Natural killer cell (primary cell): ENCODE results near the gene LHPP. TPM values are rescaled to one million over a fixed set of nuclear protein-coding genes. Genes with fewer than 3 reads are reported as not detected.

Experiments
- ATAC-seq, 3 donors: fragments of 150-1000 bp in 2 of 3; fragments of 200-7000 bp in 1 of 3; cut with Tn5 transposase; 1 replicate in 1 of 3; 2 replicates in 2 of 3; pipeline ENCODE4 v1.10.0; 2021; ENCODE audit warnings: mild to moderate bottlenecking in 2 of 3, moderate library complexity in 2 of 3
- DNase-seq, 2 donors: peaks; one replicate each; pipeline versions ENCODE4 v3.0.0 to v3.0.0-alpha.2; 2013 to 2021; ENCODE audit warnings: mixed read lengths in 1 of 2
- H3K27ac ChIP-seq: one replicate; pipeline ENCODE4 v1.5.1; 2013; ENCODE audit warnings: mild to moderate bottlenecking, low read length
- H3K27me3 ChIP-seq: one replicate; pipeline ENCODE4 v1.6.1; 2013; ENCODE audit warnings: low read length; ENCODE audit not compliant: control insufficient read depth, insufficient read depth
- H3K36me3 ChIP-seq: one replicate; pipeline ENCODE4 v1.6.1; 2013; ENCODE audit warnings: low read length; ENCODE audit not compliant: control insufficient read depth, insufficient read depth
- H3K4me1 ChIP-seq: one replicate; pipeline ENCODE4 v1.6.1; 2013; ENCODE audit warnings: low read length; ENCODE audit not compliant: control insufficient read depth, insufficient read depth
- H3K4me3 ChIP-seq: one replicate; pipeline ENCODE4 v1.5.1; 2013; ENCODE audit warnings: low read length
- H3K9me3 ChIP-seq: one replicate; pipeline ENCODE4 v1.6.1; 2013; ENCODE audit warnings: low read length; ENCODE audit not compliant: control insufficient read depth, insufficient read depth
- H3K27ac Mint-ChIP-seq, 2 donors: one replicate each; pipeline ENCODE4 v1.8.0; 2022; ENCODE audit warnings: mild to moderate bottlenecking in 2 of 2, mixed read lengths in 2 of 2, moderate library complexity in 1 of 2
- H3K27me3 Mint-ChIP-seq, 2 donors: one replicate each; pipeline ENCODE4 v1.8.0; 2022; ENCODE audit warnings: low read depth in 2 of 2, mixed read lengths in 2 of 2
- H3K36me3 Mint-ChIP-seq: one replicate; pipeline ENCODE4 v1.8.0; 2022; ENCODE audit warnings: mixed read lengths
- H3K4me1 Mint-ChIP-seq, 2 donors: one replicate each; pipeline ENCODE4 v1.8.0; 2022; ENCODE audit warnings: mixed read lengths in 2 of 2
- H3K4me3 Mint-ChIP-seq: one replicate; pipeline ENCODE4 v1.8.0; 2022; ENCODE audit warnings: mild to moderate bottlenecking, moderate library complexity, mixed read lengths
- H3K9me3 Mint-ChIP-seq, 2 donors: one replicate each; pipeline ENCODE4 v1.8.0; 2022; ENCODE audit warnings: mixed read lengths in 2 of 2
- CTCF ChIP-seq: fragments of 200-600 bp; IDR thresholded peaks from one replicate; pipeline ENCODE4 v1.8.0; 2022; ENCODE audit warnings: antibody characterized with exemption
- WGBS: methylation state at CpG from one replicate; pipeline ENCODE4 v1.1.7; 2013; ENCODE audit warnings: missing lambda C conversion rate; ENCODE audit not compliant: insufficient coverage; 5-methylcytosine and 5-hydroxymethylcytosine counted together
- intact Hi-C: fragments of 100-400 bp; cut with micrococcal nuclease; formaldehyde crosslinking; loops from one replicate; pipeline ENCODE4 v1.14.2; 2022
- total RNA-seq, 4 donors: library from RNA; stranded (reverse); fragments of 120-200 nt in 1 of 4; gene quantifications; one replicate each; pipeline versions ENCODE4 v1.2.3 to v1.2.4, GENCODE V29; 2013 to 2022

LHPP gene
- total RNA-seq, 3 donors from 2014 or later (not counting 1 experiment from before 2014, with no cell fraction given): 12.3 to 19.3 (median 14.8) TPM

GRCh38 chr10:124516746-124517397, 55.2 kb downstream of the LHPP start:
- Mint-ChIP-seq H3K4me3 (no peak overlapping the region), H3K27ac (no peak overlapping the region), H3K9me3 (no peaks in the 10 kb centered on the region), H3K4me1 (peaks cover under 1 to 2% of the 10 kb centered on the region in 2 donors), H3K36me3 (no peaks in the 10 kb centered on the region), H3K27me3 (peaks cover 0 to 5% of the 10 kb centered on the region in 2 donors)
- TF ChIP-seq CTCF: no peak
- Histone ChIP-seq H3K4me3 (no peak overlapping the region), H3K27me3 (no peaks in the 10 kb centered on the region), H3K9me3 (no peaks in the 10 kb centered on the region), H3K27ac (no peak overlapping the region), H3K36me3 (no peaks in the 10 kb centered on the region), H3K4me1 (peaks cover 3% of the 10 kb centered on the region)
- ATAC-seq (no peak), DNase-seq (no peak)
- intact Hi-C loops: no loop called here
- WGBS: 93% methylated on average over 21 of the region's 21 CpGs

- Mint-ChIP-seq H3K9me3 (no peaks in the 10 kb centered on the region), H3K36me3 (no peaks in the 10 kb centered on the region), H3K27me3 (peaks cover 0 to 5% of the 10 kb centered on the region in 2 donors), H3K4me3 (no peak overlapping the region), H3K4me1 (no peaks in the 10 kb centered on the region), H3K27ac (no peak overlapping the region)
- H3K9me3 ChIP-seq: no peaks in the 10 kb centered on the region
- no peak for TF ChIP-seq CTCF
- no peaks in the 10 kb centered on the region for H3K4me1 ChIP-seq
- no peak overlapping the region for H3K4me3 ChIP-seq
- no peak for DNase-seq
- no peaks in the 10 kb centered on the region for H3K36me3 ChIP-seq
- 91% methylated on average over 6 of the region's 6 CpGs for WGBS
- H3K27ac ChIP-seq: no peak overlapping the region
- no peaks in the 10 kb centered on the region for H3K27me3 ChIP-seq
- ATAC-seq: no peak
- intact Hi-C loops: no loop called here
Measured at GRCh38 chr10:124517461-124517860, 55.8 kb downstream of the LHPP start.

- Histone ChIP-seq H3K27me3 (no peaks in the 10 kb centered on the region), H3K27ac (no peak overlapping the region), H3K36me3 (no peaks in the 10 kb centered on the region), H3K9me3 (no peaks in the 10 kb centered on the region), H3K4me1 (peaks cover 4% of the 10 kb centered on the region), H3K4me3 (no peak overlapping the region)
- ATAC-seq (no peak), DNase-seq (no peak)
- 94% methylated on average over 9 of the region's 9 CpGs for WGBS
- H3K9me3 Mint-ChIP-seq: no peaks in the 10 kb centered on the region
- no peaks in the 10 kb centered on the region for H3K4me1 Mint-ChIP-seq
- peaks cover 0 to 5% of the 10 kb centered on the region in 2 donors for H3K27me3 Mint-ChIP-seq
- no peak for TF ChIP-seq CTCF
- H3K36me3 Mint-ChIP-seq: no peaks in the 10 kb centered on the region
- H3K27ac Mint-ChIP-seq: no peak overlapping the region
- intact Hi-C loops: no loop called here
- H3K4me3 Mint-ChIP-seq: no peak overlapping the region
Measured at GRCh38 chr10:124517931-124518330, 56.3 kb downstream of the LHPP start.

GRCh38 chr10:124518366-124518765, 56.7 kb downstream of the LHPP start:
- ATAC-seq (no peak), DNase-seq (no peak)
- H3K27me3 ChIP-seq: no peaks in the 10 kb centered on the region
- no peaks in the 10 kb centered on the region for H3K36me3 ChIP-seq
- H3K4me1 ChIP-seq: peaks cover 7% of the 10 kb centered on the region
- H3K27ac ChIP-seq: no peak overlapping the region
- no peaks in the 10 kb centered on the region for H3K4me1 Mint-ChIP-seq
- intact Hi-C loops: no loop called here
- no peaks in the 10 kb centered on the region for H3K9me3 Mint-ChIP-seq
- H3K4me3 ChIP-seq: no peak overlapping the region
- no peak for TF ChIP-seq CTCF
- no peak overlapping the region for H3K27ac Mint-ChIP-seq
- peaks cover 0 to 5% of the 10 kb centered on the region in 2 donors for H3K27me3 Mint-ChIP-seq
- 95% methylated on average over 15 of the region's 15 CpGs for WGBS
- no peaks in the 10 kb centered on the region for H3K9me3 ChIP-seq
- no peak overlapping the region for H3K4me3 Mint-ChIP-seq
- no peaks in the 10 kb centered on the region for H3K36me3 Mint-ChIP-seq
